T-cell (primary cell): Measurements from ENCODE around the gene SLC7A9. TPM values are rescaled to one million over a fixed set of nuclear protein-coding genes. Genes with fewer than 3 reads are reported as not detected.
"Not testable (repeated sequence)": the region's sequence is repeated elsewhere in the genome, so short reads cannot be mapped to it uniquely, and the experiment has no call there.

ENCODE experiments used
- ATAC-seq, 4 experiments: fragments of 200-7000 bp in 3 of 4; fragments of 150-1000 bp in 1 of 4; cut with Tn5 transposase; replicated peaks in 1 of 4; 1 replicate in 3 of 4; 2 replicates in 1 of 4; pipeline ENCODE4 v1.10.0; 2021; ENCODE audit warnings: moderate library complexity in 3 of 4, mild to moderate bottlenecking in 2 of 4, moderate number of reproducible peaks in 1 of 4
- CTCF ChIA-PET, 2 donors: fragments of 300-600 bp; sonication (Branson Sonifier 250); formaldehyde crosslinking; loops; one replicate each; lab custom pipeline; 2022; ENCODE audit warnings: antibody characterized with exemption in 2 of 2; lab: Charles Lee
- POLR2A ChIA-PET, 2 donors: fragments of 300-600 bp; sonication (Branson Sonifier 250); formaldehyde crosslinking; loops; one replicate each; lab custom pipeline; 2022; ENCODE audit warnings: antibody characterized with exemption in 2 of 2; lab: Charles Lee
- DNase-seq, 35 experiments: peaks; one replicate each; pipeline versions ENCODE4 v3.0.0 to v3.0.0-alpha.2; 2013 to 2023
- H3K27ac ChIP-seq: one replicate; pipeline ENCODE4 v1.5.1; 2013; ENCODE audit warnings: low read length
- H3K27me3 ChIP-seq, 2 experiments: replicated peaks in 1 of 2; 1 replicate in 1 of 2; 2 replicates in 1 of 2; pipeline versions ENCODE4 v1.6.1 to v1.7.0; 2013; ENCODE audit warnings: low read length in 1 of 2, mixed read lengths in 1 of 2; ENCODE audit not compliant: control insufficient read depth in 2 of 2, insufficient read depth in 2 of 2; ENCODE audit errors: extremely low read depth in 1 of 2
- H3K36me3 ChIP-seq, 2 donors: 1 replicate in 1 of 2; 2 replicates in 1 of 2; pipeline versions ENCODE4 v1.6.1 to v1.7.0; 2013; ENCODE audit warnings: low read length in 1 of 2; ENCODE audit not compliant: control insufficient read depth in 2 of 2, insufficient read depth in 1 of 2; ENCODE audit errors: extremely low read depth in 1 of 2
- H3K4me1 ChIP-seq, 2 experiments: 1 replicate in 1 of 2; 2 replicates in 1 of 2; pipeline versions ENCODE4 v1.6.1 to v1.7.0; 2013; ENCODE audit warnings: low read length in 2 of 2, mixed read lengths in 1 of 2; ENCODE audit not compliant: insufficient read depth in 2 of 2, control insufficient read depth in 1 of 2; ENCODE audit errors: extremely low read depth in 1 of 2
- H3K4me3 ChIP-seq, 2 donors: 1 replicate in 1 of 2; 2 replicates in 1 of 2; pipeline versions ENCODE4 v1.5.1 to v1.7.0; 2013; ENCODE audit warnings: mild to moderate bottlenecking in 2 of 2, low read length in 1 of 2, moderate library complexity in 1 of 2; ENCODE audit not compliant: control insufficient read depth in 1 of 2; ENCODE audit errors: extremely low read depth in 1 of 2
- H3K9me3 ChIP-seq: 2 replicates; pipeline ENCODE4 v1.7.0; 2013
- H3K27ac Mint-ChIP-seq, 2 donors: one replicate each; pipeline ENCODE4 v1.8.0; 2020 to 2021; ENCODE audit warnings: mild to moderate bottlenecking in 2 of 2, mixed read lengths in 2 of 2
- H3K27me3 Mint-ChIP-seq, 2 donors: one replicate each; pipeline ENCODE4 v1.8.0; 2021 to 2022; ENCODE audit warnings: mixed read lengths in 2 of 2
- H3K36me3 Mint-ChIP-seq: one replicate; pipeline ENCODE4 v1.8.0; 2021; ENCODE audit warnings: mixed read lengths
- H3K4me1 Mint-ChIP-seq, 3 donors: one replicate each; pipeline ENCODE4 v1.8.0; 2020 to 2022; ENCODE audit warnings: mixed read lengths in 3 of 3, mild to moderate bottlenecking in 1 of 3
- H3K4me3 Mint-ChIP-seq, 3 donors: one replicate each; pipeline ENCODE4 v1.8.0; 2020 to 2022; ENCODE audit warnings: mild to moderate bottlenecking in 3 of 3, mixed read lengths in 3 of 3, moderate library complexity in 3 of 3
- H3K9me3 Mint-ChIP-seq, 3 donors: one replicate each; pipeline ENCODE4 v1.8.0; 2020 to 2022; ENCODE audit warnings: mixed read lengths in 3 of 3
- WGBS: methylation state at CpG from one replicate; pipeline ENCODE4 v1.1.5; 2013; ENCODE audit warnings: missing lambda C conversion rate; ENCODE audit not compliant: insufficient coverage; 5-methylcytosine and 5-hydroxymethylcytosine counted together
- total RNA-seq, 35 experiments: library from RNA in 6 of 35; stranded (reverse) in 6 of 35; fragments of 120-200 nt in 1 of 35; gene quantifications; one replicate each; pipeline versions ENCODE4 v1.2.1 to v1.2.4 and lab custom pipeline; 2013 to 2026

The SLC7A9 gene
- total RNA-seq, 5 donors from 2014 or later (not counting 1 experiment from before 2014, with no cell fraction given), result 0.28 to 0.82 (median 0.38) TPM; not detected in 1

- H3K4me3 Mint-ChIP-seq, H3K4me3 ChIP-seq, H3K9me3 Mint-ChIP-seq, H3K36me3 Mint-ChIP-seq, POLR2A ChIA-PET, H3K27me3 Mint-ChIP-seq, DNase-seq, H3K27me3 ChIP-seq, H3K4me1 ChIP-seq, H3K27ac Mint-ChIP-seq, ATAC-seq, H3K27ac ChIP-seq, H3K9me3 ChIP-seq, H3K36me3 ChIP-seq, CTCF ChIA-PET: not testable (repeated sequence)
- peaks cover 7 to 18% (median 12%) of the 10 kb centered on the region in 3 donors for H3K4me1 Mint-ChIP-seq
- whole genome bisulfite sequencing, result 100% methylated on average over 3 of the region's 7 CpGs
Measured at GRCh38 chr19:32833388-32833787, 36.2 kb downstream of the SLC7A9 start.

DNA sequence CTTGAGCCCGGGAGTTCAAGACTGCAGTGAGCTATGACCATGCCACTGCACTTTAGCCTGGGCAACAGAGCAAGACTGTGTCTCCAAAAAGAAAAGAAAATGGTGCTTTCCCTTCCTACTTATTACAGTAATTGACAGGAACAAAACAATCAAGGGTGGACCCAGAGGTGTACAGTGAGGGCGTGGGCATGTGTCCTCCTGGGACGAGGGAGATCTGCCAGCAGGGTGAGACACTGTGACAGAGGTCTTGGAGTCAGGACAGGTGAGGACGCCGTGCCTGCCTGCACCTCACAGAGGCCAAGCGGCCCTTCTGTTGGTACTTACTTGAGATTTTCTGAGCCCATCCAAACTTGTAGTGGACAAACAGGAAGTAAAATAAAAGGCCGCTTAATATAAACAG lies 36.7 kb downstream of the SLC7A9 start:
- H3K36me3 Mint-ChIP-seq, ATAC-seq, H3K9me3 ChIP-seq, DNase-seq, H3K9me3 Mint-ChIP-seq, H3K4me1 ChIP-seq, H3K4me3 Mint-ChIP-seq, H3K27me3 Mint-ChIP-seq, H3K27ac Mint-ChIP-seq, H3K4me3 ChIP-seq, H3K27ac ChIP-seq, CTCF ChIA-PET, POLR2A ChIA-PET, H3K36me3 ChIP-seq, H3K27me3 ChIP-seq: not testable (repeated sequence)
- WGBS, result 84% methylated on average over 4 of the region's 7 CpGs
- H3K4me1 Mint-ChIP-seq, result peaks cover 8 to 16% (median 11%) of the 10 kb centered on the region in 3 donors

GRCh38 chr19:32832094-32832493 lies 37.5 kb downstream of the SLC7A9 start:
- WGBS, result 95% methylated on average over 3 of the region's 12 CpGs
- peaks cover 5 to 13% (median 8%) of the 10 kb centered on the region in 3 donors for H3K4me1 Mint-ChIP-seq
- H3K27me3 ChIP-seq, H3K27me3 Mint-ChIP-seq, CTCF ChIA-PET, DNase-seq, H3K4me3 ChIP-seq, H3K36me3 Mint-ChIP-seq, H3K9me3 Mint-ChIP-seq, ATAC-seq, H3K27ac ChIP-seq, H3K4me1 ChIP-seq, POLR2A ChIA-PET, H3K9me3 ChIP-seq, H3K4me3 Mint-ChIP-seq, H3K36me3 ChIP-seq, H3K27ac Mint-ChIP-seq: not testable (repeated sequence)

GRCh38 chr19:32831611-32832010 lies 38.0 kb downstream of the SLC7A9 start:
- no peaks in the 10 kb centered on the region for H3K9me3 Mint-ChIP-seq
- ChIA-PET POLR2A (no interaction called here), CTCF (no interaction called here)
- DNase-seq, result no peak
- no peak overlapping the region for H3K4me3 Mint-ChIP-seq
- no peak for ATAC-seq
- WGBS, result 92% methylated on average over 4 of the region's 5 CpGs
- Histone ChIP-seq H3K4me1 (peaks cover 0 to 2% of the 10 kb centered on the region in 2 experiments), H3K36me3 (no peaks in the 10 kb centered on the region), H3K27ac (no peak overlapping the region), H3K4me3 (no peak overlapping the region), H3K27me3 (peaks cover 0 to 3% of the 10 kb centered on the region in 2 experiments), H3K9me3 (no peaks in the 10 kb centered on the region)
- no peak overlapping the region for H3K27ac Mint-ChIP-seq
- peaks cover 5 to 13% (median 8%) of the 10 kb centered on the region in 3 donors for H3K4me1 Mint-ChIP-seq
- H3K27me3 Mint-ChIP-seq, result no peaks in the 10 kb centered on the region
- no peaks in the 10 kb centered on the region for H3K36me3 Mint-ChIP-seq

- peaks cover 0 to 2% of the 10 kb centered on the region in 2 experiments for H3K4me1 ChIP-seq
- Mint-ChIP-seq H3K4me3 (no peak overlapping the region), H3K27ac (no peak overlapping the region), H3K27me3 (no peaks in the 10 kb centered on the region), H3K4me1 (peaks cover 5 to 13% (median 8%) of the 10 kb centered on the region in 3 donors), H3K36me3 (no peaks in the 10 kb centered on the region), H3K9me3 (no peaks in the 10 kb centered on the region)
- H3K27me3 ChIP-seq, result peaks cover 0 to 4% of the 10 kb centered on the region in 2 experiments
- no peak overlapping the region for H3K27ac ChIP-seq
- POLR2A ChIA-PET, result no interaction called here
- peaks cover 0 to 5% of the 10 kb centered on the region in 2 donors for H3K36me3 ChIP-seq
- CTCF ChIA-PET, result no interaction called here
- no peak overlapping the region for H3K4me3 ChIP-seq
- no peaks in the 10 kb centered on the region for H3K9me3 ChIP-seq
- WGBS, result 92% methylated on average over 4 of the region's 8 CpGs
- DNase-seq (no peak), ATAC-seq (no peak)
Measured at GRCh38 chr19:32830231-32831014, 39.1 kb downstream of the SLC7A9 start.

DNA sequence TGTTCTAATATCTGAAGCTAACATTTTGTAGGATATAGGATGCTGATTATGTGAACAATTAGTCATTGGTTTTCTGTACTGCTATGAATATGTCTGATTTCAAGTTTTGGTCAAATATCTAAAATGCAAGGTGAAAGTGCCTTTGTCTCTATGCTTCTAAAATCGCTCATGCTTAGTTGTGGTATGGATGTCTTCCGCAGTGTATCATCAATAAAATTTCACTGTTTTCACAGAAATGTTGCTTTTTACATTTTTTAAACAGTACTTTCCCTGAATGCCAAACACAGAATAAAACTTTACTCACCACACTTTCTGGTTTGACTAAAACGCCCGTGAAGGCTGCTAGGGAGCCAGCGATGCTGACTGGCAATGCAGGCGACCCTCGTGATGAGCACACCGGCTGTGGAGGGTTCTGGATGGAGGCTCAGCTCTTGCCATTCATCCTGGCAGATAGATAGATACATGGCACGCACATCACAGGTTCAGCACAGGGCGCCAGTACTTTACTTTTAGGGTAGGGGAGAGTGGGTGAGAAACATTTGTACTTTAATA lies 40.1 kb downstream of the SLC7A9 start:
- Mint-ChIP-seq H3K27me3 (peaks cover 5 to 6% of the 10 kb centered on the region in 2 donors), H3K36me3 (no peaks in the 10 kb centered on the region), H3K9me3 (no peaks in the 10 kb centered on the region), H3K4me3 (peak overlapping the region in 2 of 3 donors; percentile 21 to 55), H3K4me1 (peaks cover 8 to 20% (median 8%) of the 10 kb centered on the region in 3 donors), H3K27ac (peak overlapping the region in 1 of 2 donors; percentile 8)
- 36% methylated on average over 6 of the region's 10 CpGs for WGBS
- Histone ChIP-seq H3K27ac (no peak overlapping the region), H3K4me1 (peaks cover 0 to 2% of the 10 kb centered on the region in 2 experiments), H3K4me3 (no peak overlapping the region), H3K9me3 (no peaks in the 10 kb centered on the region), H3K27me3 (peaks cover 2 to 14% of the 10 kb centered on the region in 2 experiments), H3K36me3 (peaks cover 0 to 5% of the 10 kb centered on the region in 2 donors)
- no peak for DNase-seq
- peak in 1 of 4 experiments; percentile 20 for ATAC-seq
- POLR2A ChIA-PET, result no interaction called here
- CTCF ChIA-PET, result interaction anchor here in 1 of 2 donors (0.6 kb wide), 1 partner anchor 146 kb away, joined by 5 read pairs; no protein-coding TSS in a partner anchor
